HG02938 (cell line): ENCODE data around the gene LILRA6.
A peak's percentile ranks its signal among the peaks of the same experiment; 100 is the strongest.
"Not testable (repeated sequence)": the region's sequence is repeated elsewhere in the genome, so short reads cannot be mapped to it uniquely, and the experiment has no call there.

ENCODE experiments used
- ATAC-seq: cut with Tn5 transposase; IDR thresholded peaks from one replicate; pipeline ENCODE4 v1.9.1; 2021; ENCODE audit warnings: mild to moderate bottlenecking, moderate library complexity; ENCODE audit not compliant: unreplicated experiment

The LILRA6 gene

DNA sequence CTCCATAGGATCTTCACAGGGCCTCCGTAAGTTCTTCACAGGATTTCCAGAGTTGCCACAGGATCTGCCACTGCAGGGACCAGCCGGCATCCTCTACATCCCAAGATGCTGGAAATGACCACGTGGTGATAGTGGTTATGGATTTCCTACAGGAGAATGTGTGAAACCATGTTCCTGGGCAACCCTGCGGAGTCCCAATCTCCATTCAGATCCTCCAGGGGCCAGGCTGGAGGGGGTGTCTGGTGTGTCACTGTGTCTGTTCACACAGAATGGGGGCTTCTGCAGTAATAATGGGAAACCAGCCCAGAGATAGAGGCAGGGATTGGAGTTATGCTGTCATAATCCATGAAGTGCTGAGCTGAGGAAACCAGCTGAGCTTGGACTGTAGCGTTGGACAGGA, 8.6 kb downstream of the LILRA6 start:
- no peak for ATAC-seq

DNA sequence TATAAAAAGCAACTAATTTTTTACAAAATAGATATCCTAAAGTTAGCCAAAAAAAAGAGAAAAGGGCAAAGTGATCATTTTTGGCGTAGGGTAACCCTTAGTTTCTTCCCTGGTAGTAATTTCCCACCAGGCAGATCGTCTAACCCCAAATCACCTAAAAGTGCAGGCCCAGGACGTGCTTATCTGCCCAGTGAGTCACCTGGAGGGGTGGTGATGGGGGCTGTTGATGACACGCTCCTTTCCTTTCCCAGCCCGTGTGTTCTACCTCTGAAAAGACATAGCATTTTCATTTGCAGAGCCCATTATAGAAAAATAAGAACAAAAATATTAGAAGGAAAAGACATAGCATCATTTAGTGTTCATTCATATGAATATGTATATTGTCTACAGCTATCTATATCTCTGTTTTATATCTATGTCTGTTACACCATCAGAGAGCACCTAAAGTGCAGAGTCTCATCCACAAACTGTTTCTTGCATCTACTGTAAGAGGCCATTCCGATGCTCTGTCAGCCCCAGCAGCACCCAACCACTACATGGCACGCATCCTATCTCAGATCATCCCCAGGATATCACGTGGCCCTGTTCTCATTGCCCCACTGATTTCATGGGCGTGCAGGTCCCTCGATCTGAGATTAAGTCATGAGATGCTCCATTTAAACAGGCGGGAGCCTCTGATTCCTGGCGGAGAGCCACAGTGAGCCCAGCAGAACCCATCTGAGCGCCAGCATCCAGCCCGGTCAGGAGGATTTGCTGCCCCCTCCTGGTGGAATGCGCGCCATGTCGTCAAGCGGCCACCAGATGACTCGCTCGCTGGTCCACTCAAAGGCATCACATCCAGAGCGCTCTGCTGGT, 11.3 kb downstream of the LILRA6 start:
- ATAC-seq = peak; percentile 83

DNA sequence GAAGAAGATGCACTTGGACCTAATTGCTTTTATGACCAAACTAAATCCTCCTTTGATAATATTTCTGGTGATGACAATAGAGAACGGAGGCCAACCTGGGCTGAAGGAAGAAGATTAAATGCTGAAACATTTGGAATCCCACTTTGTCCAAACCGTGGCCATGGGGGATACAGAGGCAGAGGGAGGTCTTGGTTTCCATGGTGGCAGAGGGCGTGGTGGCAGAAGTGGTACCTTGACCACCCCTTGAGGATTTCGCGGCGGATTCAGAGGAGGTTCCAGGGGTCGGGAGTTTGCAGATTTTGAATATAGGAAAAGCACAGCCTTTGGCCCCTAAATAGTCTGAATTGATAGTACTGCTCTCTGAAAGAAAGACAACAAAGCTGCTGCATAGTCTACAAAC, 12.6 kb downstream of the LILRA6 start:
- ATAC-seq = no peak

DNA sequence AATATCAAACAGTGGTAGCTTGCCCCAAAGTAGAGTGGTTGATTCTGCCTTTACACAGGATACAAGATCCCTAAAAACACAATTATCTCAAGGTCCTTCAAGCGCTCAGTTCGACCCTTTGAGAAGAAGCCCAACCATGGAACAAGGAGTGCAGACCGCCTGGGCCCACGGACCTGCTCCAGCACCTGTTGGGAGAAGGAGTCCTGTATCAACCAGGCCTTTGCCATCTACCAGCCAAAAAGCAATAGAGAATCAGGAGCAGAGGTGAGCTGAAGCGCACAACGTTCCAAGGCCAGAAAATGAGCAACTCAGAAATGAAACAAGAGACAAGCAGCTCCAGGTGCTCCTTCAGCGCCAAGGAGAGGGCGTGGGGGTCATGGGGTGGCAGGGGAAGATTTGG, 13.4 kb downstream of the LILRA6 start:
- ATAC-seq = no peak

DNA sequence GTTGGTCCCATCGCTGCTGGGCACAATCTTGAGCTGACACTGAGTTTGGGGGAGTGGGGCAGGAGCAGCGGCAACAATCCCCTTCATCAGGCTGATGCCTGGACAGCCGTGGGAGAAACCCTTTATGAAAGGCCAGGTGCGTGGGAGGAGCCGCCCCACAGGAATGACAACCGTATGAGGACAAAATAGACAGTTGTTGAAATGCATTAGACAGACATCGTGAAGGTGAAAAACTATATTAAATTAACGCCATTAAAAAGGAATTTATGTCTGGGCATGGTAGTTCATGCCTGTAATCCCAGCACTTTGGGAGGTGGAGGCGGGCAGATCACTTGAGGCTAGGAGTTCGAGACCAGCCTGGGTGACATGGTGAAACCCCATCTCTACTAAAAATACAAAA, 18.0 kb downstream of the LILRA6 start:
- not testable (repeated sequence) for ATAC-seq

DNA sequence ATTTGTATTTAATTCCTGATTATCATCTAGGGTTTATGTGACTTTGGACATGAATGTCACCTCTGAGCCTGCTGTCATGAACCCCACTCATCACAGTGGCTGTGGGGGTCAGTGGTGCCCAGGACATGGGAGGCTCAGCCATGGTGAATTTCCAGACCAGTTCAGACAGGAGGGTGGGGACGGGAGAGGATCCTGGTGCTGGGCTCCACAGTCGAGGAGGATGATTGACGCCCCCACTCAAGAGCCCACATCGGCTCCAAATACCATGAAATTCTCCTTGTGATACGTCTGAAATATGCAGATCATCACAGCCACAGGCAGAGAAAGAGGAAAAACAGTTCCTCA, 18.7 kb downstream of the LILRA6 start:
- not testable (repeated sequence) for ATAC-seq

DNA sequence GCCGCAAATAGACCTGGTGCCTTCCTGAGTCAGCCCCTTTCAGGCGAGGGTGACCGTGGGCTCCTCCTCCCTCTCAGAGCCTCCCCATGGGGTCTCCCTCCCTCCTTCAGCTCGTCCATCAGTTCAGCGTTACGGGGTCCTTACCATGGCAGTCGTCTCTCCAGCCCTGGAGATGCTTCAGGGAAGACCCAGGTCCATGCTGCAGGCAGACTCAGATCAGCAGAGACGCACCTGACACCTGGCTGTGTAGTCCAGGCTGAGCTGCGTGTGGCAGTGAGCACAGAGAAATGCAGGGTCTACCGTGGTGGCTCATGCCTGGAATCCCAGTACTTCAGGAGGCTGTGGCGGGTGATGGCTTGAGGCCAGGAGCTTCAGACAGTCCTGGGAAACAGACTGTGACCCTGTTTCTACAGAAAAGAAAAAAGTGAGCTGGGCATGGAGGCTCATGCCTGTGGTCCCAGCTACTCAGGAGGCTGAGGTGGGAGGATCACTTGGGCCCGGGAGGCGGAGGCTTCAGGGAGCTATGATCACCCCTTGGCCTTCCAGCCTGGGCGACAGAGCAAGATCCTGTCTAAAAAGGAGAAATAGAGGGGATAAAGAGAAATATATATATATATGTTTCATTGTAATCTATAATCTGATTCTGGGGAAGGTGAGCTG, 19.2 kb downstream of the LILRA6 start:
- ATAC-seq = not testable (repeated sequence)

DNA sequence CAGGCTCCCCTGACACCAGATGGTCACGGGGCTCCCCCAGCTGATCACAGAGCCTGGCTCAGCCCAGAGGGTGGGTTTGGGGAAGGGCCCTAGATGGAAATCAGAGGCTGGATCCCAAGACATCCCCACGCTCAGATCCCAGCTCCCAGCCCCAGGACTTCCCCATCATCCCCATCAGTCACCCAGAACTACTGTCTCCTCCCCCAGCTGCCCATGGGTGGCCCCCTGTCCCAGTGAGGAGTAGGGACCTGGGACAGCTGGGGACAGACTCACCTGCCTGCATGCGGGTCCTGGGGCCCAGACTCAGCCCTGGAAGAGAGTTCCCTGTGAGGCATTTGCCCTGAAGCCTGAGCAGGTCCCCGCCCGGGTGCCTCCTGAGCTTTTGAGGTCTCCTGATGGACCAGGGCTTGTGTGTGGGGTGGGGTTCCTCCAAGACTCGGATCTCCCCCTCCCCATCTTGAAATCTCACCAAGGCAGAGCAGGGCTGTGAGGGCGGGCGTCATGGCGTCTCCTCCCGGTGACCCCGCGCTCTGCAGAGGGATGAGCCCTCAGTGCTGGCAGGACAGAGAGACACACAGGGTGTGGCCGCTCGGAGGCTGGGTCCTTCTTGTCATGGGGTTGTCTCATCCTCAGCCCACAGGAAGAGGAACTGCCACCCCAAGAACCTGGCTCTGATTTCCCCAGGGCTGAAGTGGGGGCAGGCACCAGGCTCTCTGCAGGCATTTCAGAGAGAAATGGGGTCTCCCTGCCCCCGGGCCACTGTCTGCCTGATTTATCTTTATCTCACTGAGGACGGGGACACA, 19.9 kb downstream of the LILRA6 start, which contains the start of gene LILRB3:
TSS of gene LILRB3 (minus strand) at position 534 of the 803 bp plus-strand sequence. CDS start at position 503, 31 bp downstream.
- not testable (repeated sequence) for ATAC-seq

DNA sequence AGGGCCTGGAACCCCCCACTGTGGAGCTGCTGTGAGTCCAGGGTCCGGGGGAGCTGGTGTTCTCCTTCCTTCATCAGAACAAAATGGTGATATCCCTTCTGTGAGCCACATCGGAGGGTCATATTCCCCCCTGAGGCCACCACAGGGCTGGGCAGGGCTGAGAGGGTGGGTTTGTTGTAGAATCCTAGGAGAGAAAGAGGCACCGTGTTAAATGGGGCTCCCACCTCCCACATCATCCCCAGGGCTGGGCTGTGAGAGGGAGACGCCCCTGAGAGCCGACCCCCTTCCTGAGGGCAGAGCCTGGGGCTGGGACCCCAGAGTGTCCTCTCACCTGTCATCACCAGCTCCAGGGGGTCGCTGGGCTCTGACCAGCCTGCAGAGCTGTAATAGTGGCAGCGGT, 20.6 kb downstream of the LILRA6 start:
- not testable (repeated sequence) for ATAC-seq

DNA sequence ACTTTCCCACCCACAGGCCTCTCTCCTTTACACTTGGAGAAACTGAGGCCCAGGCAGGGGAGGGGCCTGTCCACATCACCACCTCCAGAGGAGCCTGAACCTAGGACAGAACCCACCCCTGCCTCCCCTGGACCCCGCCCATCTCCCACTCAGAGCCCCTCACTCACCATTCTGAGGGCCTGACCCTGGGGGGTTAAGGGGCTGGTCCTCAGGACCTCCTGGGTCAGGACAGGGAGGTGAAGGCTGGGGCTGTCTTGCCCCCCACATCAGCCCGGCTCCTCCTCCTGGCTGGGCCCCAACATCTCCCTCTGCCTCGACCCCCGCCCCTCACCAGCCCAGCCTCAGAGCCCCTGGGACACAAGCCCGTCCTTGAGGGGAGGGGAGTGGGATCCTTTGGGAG, 22.9 kb downstream of the LILRA6 start:
- not testable (repeated sequence) for ATAC-seq

DNA sequence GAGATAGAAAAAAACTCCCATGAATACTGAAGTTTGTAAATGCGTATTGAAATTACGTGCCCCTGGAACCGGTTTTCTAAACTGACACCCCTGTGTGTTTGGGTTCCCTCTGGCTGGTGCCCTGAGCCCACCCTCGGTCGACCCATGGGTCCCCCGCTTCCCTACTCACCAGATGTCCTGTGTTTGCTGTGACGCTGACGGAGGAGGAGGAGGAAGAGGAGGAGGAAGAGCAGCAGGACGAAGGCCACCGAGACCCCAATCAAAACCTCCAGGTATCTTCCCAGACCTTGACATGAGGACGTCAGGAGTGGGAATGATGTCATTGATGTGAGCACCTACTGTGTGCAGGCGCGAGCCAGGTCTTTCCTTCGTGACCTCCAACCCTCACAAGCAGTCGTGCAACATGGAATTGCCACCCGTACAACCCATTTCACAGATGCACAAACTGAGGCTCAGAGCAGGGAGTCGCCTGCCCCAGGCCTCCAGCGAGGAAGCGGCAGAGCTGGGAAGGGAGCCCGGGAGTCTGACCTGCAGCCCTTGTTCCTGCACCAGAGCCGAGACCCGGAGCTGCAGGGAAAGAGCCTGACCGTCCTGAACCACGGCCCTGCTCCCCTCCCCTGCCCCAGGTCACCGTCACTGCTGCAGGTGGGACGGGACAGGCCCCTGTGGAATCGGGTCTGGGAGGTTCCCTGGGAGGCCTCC, 23.5 kb downstream of the LILRA6 start:
- no peak for ATAC-seq

DNA sequence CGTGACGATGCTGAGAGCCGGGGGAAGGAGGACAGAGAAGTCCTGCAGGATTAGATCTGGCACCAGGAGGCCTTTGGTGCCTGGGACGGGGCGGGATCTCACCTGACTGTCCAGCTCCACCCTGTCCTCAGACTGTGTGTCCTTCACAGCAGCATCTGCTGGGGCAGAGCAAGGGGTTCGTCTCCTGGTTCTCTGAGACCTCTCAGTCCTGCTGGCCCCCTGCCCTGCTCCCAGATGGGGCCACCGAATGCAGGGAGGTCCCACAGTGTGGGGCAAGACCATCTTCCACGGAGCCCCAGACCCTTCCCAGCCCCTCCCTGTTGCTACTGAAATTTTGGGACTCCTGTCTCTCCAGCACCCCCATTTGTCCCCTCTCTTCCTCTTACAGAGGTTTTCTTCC, 24.3 kb downstream of the LILRA6 start:
- no peak for ATAC-seq

DNA sequence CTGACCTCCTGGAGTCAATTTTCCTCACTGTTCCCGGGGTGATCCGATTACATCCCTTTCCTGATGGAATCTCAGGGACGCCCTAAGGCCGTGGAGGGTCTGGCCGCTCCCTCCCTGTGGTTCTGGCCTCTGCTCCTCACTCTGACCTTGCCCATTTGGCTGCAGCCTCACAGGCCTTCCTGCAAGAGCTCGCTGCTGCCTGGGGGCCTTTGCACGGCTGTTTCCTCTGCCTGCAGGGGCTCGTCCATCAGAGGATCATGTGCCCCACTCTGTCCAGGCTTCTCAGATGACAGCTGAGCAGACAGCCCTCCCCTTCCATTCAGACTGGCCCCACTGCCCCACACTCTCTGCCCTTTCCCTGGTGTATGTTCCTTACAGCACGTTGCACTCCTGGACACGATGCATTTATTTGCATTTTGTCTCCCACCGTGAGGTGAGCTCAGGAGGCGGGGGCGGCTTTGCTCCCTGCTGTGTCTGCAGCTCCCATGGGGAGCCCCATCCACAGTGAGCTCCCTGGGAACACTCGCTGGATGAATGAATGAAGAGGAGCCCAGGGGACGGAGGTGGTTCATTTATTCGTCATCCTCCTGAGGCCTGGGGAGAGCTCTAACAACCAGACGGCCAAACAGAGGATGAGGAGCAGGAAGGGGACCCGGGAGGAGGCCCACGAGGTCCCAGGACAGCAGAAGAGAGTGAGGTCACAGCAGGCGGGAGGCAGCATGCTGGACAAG, 24.9 kb downstream of the LILRA6 start:
- ATAC-seq = not testable (repeated sequence)

DNA sequence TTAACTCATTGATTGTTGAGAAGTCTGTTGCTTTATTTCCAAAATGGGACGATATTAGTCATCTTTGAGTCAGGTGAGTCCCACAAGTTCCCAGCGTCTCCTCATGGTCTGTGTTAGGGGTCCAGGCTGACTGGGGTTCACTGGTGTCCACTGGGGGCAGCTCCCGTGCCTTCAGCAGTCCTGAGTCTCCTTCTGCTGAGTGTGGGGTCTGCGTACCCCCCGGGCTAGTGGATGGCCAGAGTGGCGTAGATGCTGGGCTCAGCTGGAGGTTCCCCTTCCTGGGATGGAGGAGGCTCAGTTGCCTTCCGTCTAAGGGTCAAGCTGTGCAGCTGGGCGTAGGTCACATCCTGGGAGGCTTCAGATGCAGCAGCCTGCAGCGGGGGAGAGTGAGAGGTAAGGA, 25.7 kb downstream of the LILRA6 start:
- no peak for ATAC-seq

DNA sequence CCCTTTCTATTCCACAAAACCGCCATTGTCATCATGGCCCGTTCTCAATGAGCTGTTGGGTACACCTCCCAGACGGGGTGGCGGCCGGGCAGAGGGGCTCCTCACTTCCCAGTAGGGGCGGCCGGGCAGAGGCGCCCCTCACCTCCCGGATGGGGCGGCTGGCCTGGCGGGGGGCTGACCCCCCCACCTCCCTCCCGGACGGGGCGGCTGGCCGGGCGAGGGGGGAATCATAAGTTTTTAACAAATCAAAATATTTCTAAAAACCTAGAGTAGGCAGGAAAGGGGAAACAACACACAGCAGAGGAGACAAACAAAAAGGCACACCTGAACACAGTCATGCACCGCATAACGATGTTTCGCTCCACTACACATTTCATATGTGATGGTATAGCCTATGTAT, 27.9 kb downstream of the LILRA6 start:
- not testable (repeated sequence) for ATAC-seq

DNA sequence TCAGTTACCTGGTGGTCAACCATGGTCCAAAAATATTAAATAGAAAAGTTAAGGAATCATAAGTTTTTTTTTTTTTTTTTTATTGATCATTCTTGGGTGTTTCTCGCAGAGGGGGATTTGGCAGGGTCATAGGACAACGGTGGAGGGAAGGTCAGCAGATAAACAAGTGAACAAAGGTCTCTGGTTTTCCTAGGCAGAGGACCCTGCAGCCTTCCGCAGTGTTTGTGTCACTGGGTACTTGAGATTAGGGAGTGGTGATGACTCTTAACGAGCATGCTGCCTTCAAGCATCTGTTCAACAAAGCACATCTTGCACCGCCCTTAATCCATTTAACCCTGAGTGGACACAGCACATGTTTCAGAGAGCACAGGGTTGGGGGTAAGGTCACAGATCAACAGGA, 28.4 kb downstream of the LILRA6 start:
- ATAC-seq = not testable (repeated sequence)

DNA sequence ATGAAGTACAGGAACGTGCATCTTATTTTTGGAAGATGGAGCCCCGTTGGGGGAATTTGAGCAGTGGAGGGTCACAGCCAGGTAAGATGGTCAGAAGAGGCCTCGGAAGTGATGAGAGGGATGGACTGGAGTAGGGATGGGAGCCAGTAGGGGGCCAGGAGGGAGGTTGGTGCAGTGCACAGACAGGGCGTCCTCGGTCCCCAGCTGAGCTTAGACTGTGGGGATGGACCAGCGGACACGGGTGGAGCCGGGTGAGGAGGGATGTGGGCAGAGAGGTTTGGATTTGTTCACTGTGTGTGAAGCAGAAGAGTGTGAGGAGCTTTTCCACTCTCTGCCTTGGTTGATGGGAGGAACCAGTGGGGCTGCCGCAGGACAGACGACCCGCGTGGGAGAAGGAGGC, 31.4 kb downstream of the LILRA6 start:
- no peak for ATAC-seq

DNA sequence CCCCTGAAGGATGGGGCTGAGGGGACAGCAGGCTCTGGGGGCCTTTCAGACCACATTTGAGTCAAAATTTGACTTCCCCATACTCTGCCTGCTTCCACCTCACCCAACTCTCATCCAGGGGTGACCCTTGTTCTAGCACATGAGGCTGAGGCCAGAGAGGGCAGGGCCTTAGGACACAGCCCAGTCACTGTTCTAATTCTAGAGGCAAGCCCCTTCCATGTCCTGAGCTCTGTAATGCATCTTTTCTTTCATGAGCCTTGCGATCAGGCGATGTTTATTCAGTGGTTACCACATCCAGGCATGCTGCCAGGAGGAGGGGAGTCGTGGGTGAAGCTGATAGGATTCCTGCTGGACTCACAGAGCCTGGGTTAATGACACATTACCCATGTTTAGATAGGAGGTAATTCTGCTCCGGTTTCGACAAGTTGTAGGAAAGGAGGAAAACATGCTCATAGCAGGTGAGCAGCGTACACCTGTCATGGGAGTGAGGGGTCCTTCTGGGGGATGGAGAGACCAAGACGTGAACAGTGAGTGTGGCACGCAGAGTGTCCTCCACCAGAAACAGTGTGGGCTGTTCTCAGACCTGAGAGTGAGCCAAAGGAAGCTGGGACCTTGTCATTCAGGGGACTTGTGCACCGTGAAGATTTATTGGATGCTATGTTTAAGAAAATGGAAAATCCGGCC, 32.6 kb downstream of the LILRA6 start:
- ATAC-seq = no peak

DNA sequence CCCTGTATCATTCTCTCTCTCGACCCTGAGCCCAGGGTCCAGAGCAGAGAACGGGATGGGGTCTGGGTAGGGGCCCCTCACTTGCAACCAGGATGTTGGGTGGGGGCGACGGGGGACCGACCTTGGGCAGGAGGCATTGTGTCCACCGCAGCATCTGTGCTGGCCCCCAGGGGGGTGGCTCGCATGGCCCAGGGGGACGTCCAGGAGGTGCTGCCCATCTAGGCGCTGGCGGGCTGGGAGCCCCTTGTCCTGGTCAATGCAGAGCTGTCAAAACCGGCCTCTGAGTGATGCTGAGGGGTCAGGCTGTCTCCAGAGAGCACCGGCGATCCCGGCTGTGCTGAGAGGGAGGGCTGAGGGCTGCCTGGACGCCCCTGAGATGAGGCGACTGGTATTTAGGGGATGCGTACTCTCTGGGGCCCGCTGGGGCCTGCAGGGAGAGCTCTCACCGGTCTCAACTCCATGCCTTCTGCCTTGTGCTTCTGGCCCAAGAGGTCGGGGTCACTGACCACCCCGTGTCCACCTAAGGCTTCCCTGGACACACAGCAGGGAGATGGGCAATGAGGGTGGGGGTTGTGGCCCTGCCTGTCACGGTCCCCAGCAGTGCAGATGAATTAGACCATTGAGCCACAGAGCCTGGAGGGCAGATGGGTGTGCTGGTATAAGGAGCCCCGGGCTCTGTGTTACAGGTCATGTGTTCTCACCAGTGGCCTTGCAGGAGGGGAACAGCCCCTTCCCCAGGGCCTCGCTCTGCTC, 33.4 kb downstream of the LILRA6 start:
- ATAC-seq = no peak
